HG02981 (cell line): ENCODE measurements around the gene C22orf23.
"Not testable (repeated sequence)": the region's sequence is repeated elsewhere in the genome, so short reads cannot be mapped to it uniquely, and the experiment has no call there.

Experiments
- ATAC-seq: cut with Tn5 transposase; IDR thresholded peaks from one replicate; pipeline ENCODE4 v1.9.1; 2021; ENCODE audit warnings: mild to moderate bottlenecking, moderate library complexity; ENCODE audit not compliant: unreplicated experiment

The C22orf23 gene

GRCh38 chr22:37982938-37983859 is 29.8 kb upstream of the C22orf23 start:
- ATAC-seq: no peak

DNA sequence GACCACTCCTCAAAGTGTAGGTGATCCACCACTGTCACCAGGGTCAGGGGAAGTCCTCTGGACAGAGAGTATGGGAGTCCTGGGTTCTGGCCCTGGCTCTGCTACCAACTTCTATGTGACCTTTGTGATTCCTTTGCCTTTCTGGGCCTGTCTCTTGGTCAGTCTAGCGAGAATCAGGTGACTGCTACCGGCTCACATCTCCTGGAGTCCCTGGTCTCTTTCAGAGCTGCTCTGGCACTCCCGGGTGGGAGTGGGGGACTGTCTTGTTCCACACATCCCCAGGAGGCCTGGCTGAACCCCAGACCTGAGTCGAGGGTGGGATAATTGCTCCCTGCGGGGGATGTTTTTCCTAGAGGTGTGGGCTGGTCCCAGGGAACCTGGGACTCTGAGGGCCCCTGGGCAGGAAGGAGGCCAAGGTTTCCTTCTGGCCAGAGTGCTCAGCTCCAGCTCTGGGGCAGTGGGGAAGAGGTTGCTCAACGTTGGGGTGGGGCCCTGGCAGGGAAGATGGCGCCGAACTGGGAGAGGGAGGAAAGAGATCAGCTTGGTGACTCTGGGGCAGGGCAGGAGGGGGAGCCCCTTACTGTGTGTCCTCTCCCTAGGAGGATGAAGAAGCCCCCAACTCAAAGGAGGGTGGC is 28.9 kb upstream of the C22orf23 start:
- ATAC-seq: no peak

DNA sequence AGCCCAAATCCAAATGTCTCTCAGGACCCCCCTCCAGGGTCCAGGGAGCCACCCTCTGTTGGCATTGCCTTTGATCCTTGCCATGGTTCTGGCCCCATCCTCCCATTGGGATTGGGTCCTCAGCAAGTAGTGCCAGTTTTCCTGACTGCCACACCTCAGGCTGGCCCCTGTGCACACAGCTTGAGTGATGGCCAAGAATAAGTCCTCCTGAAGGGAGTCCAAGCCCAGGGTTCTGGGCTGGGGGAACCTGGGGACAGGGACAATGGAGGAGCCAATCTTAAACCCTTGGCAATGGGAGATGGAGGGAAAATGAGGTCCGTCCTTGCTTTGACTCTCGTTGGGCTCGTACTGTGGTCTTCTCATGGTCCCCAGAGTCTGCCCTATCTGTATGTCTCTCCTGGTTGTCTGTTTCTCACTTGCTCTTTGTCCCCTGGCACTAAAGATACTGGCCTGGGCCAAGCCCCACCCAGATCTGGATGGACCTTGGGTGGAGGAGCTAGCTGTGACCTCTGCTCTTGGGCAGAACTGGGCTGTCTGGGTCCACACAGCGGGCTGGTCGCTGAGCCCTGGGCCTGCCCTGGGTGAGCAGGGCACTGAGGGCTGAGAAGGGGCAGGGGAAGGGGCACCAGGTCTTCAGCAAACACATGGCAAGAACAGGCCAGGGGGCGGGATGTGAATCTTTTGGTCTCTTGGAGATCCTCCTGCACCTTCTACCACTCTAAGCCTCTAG is 28.0 kb upstream of the C22orf23 start:
- ATAC-seq: no peak

DNA sequence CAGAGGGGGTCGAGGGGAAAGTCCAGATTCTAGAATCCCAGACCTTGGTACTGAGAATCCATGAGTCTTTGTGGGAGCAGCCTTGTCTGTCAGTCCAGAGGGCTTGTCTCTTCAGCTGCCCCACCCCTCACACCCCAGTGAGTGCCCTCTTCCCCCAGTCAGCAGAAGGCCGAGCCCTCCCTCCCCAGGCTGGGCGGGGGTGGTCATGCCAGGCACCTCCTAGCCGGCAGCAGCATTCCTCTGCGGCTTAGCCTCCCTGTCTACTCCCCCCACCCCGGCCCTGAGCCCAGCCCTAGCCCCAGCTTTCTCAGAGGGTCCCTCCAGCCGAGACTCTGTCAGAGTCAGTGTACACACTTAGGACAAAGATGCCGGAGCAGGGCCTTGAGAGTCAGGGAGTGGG is 26.4 kb upstream of the C22orf23 start:
- ATAC-seq: no peak

DNA sequence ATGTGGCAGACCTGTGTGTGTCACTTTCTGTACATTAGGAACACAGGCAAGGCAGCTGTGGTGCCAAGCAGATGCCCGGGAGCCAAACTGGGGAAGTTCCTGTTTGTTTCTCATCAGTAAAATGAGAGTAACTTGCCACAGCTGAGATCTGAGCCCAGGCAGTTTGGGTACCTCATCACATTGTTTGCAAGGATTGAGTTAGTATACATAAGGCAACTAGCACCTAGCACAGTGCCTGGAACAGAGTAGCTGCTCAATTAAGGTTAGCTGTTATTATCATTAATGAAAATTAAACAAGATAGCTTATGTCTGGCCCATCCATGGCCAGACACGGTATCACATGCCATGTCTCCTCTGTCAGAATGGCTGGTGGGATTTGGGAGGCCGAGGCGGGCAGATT is 23.1 kb upstream of the C22orf23 start:
- ATAC-seq: no peak

GRCh38 chr22:37976022-37976421 is 22.6 kb upstream of the C22orf23 start:
- ATAC-seq: not testable (repeated sequence)

- no peak for ATAC-seq
These were observed 21.8 kb upstream of the C22orf23 start for GRCh38 chr22:37975153-37975552.

DNA sequence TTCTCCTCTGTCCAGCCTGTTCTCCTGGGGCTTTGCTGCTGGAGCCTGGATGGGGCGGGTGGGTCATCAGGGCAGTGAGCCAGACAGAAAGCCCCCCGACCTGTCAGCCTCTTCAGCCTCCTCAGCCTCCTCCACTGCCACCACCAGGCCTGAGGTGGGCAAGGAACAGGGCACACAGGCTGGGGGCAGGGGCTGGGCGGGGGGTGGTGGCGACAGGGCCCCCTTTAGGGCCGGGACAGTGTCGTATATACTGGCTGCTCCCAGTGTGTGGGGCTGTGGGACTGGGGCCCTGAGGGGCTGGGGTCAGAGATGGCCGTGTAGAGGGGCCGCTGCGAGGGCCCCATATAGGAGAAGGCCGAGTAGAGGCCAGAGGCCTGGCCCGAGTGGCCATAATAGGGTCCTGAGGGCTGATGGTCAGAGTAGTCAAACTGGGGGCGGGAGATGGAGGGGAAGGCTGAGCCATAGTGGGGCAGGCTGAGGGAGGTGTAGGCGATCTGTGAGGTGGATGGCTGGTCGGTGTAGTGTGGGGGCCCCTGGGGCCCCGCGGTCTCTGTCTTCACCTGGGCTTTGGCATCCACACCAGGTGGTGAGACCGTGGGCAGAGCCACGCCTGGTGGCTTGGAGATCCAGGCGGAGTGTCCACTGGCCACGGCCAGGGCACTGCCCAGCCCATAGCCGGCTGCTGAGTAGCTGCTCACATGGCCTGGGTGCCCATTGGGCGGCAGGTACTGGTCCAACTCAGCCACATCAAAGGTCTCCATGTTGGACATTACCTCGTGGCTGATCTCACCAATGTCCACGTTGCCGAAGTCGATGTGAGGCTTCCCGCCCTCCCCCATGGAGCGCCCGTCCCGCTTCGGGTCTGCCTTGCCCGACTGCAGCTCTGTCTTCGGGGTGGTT is 20.1 kb upstream of the C22orf23 start:
- no peak for ATAC-seq

- ATAC-seq: no peak
These were observed 19.1 kb upstream of the C22orf23 start for GRCh38 chr22:37972527-37972926.

DNA sequence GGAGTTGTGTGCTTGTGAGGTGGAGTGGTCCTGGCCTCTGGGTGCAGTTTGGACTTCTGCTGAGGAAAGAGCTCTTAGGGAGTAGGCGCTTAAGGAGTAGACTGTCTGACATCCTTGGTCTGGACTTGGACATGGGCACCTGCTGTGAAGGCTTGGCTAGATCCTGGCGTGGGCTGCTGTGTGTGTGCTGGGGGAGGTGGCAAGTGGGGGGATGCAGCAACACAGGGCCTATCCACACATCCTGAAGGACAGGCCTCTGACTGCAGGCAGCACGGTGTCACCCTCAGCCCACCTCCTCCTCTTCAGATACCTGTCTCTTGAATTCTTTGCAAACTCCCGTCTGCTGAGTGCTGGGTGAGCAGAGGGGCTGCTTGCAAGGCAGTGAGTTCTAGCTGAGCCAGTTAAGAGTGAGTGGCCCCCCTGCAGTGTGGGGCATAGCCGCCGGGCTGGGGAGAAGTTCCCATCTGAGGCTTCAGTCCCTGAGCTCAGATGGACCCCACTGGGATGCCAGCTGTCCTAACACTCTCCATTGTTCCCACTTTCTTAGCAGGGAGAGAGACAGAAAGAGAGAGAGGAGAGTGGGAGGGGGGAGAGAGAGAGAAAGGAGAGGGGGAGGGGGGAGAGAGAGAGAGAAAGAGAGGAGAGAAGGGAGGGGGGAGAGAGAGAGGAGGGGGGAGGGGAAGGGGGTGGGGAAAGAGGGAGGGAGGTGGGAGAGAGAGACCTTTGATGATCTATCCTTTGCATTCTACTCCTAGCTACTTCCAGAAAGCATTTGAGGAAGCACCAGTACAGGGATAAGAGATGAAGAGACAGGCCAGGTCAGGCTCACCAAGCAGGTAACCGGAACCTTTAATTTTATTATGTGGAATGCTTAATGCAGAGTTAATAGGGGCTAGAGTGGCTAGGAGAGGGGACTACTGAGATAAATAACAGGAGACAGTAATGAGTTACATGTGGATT is 18.4 kb upstream of the C22orf23 start:
- ATAC-seq: no peak

DNA sequence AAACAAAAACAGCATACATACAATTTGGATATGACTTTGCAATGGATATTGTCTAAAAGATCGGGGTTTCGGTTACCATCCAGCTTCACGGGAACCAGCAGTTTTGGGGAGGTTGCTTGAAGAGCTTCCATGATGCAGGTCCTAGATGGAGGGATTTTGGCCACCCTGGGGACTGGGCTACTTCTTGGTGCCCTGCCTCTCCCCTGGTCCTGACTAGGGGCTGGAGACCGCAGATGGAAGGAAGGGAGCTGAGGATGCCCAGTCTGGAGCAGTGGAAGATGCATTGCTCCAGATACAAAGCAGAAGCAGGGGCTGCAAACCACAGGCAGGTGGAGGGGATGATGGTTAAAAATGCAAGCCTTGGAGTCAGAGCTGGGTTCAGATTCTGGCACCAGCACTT is 17.5 kb upstream of the C22orf23 start:
- no peak for ATAC-seq

GRCh38 chr22:37968452-37969251 is 15.3 kb upstream of the C22orf23 start:
- no peak for ATAC-seq

GRCh38 chr22:37967637-37968451 is 14.4 kb upstream of the C22orf23 start:
- ATAC-seq: no peak

DNA sequence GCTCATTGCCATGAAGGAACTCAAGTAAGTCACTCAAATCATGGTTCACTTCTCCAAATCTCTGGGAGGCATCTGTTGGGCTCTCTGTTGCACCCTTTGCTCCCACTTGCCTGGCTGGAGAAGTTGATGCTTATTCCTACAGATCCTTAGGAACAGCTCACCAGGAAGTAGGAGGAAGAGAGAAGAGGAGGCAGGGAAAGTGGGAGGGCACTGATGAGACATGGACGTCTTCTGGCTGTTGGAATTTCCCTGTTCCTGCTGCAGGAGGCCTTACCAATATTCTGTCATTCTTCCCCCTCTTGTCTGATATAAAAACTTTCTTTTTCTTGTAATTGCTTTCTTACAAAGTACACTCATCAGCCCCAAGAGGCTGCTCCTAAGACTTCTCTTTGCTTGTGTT is 13.7 kb upstream of the C22orf23 start:
- no peak for ATAC-seq

DNA sequence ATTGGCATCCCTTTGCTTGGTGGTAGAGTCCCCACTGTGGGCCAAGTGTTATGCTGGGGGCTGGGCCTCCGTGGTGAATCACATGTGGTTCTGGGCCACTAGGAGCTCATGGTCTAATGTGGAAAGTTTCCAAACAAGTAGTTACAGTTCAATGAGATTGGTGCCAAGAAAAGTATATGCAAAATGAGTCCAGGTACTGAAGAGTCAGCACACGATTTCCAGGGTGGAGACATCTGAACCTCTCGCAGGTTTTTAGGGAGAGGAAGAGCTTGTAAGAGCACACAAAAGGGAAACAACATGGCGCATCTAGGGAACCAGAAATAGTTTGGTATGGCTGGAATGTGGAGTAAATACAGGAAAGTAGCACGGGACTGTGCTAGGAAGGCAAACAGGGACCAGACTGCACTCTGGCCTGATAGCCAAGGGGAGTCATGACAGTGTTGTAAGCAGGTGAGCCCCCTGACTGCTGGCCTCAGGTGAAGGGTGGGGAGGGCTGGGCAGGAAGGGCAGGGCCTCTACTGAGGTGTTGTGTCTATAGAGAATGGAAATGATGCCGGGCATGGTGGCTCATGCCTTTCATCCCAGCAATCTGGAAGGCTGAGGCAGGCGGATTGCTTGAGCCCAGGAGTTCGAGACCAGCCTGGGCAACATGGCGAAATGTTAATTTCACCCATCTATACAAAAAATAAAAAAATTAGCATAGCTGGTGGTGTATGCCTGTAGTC is 12.7 kb upstream of the C22orf23 start:
- no peak for ATAC-seq

GRCh38 chr22:37961062-37961461 is 7.7 kb upstream of the C22orf23 start:
- no peak for ATAC-seq

DNA sequence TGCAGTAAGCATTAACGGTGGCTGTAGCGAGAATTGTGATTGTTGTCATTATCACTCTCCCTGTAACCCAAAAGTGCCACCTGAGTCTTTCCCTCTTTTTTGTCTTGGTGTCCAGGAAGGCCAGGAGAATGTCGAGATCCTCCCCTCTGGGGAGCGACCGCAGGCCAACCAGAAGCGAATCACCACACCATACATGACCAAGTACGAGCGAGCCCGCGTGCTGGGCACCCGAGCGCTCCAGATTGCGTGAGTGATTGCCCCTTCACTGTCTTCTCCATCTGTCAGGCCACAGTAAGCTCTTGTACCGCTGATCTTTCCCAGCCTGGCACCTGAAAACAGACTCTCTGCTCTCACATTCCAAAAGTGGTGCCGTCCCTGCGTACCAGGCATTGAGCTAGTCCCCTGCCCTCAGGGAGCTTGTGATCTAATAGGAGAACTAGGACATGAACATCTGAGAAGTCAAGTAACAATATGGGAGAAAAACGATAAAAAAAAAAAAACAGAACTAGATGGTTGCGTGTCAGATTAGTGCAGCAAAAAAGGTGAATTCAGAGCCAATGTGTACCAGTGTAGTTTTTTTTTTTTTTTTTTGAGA is 5.9 kb upstream of the C22orf23 start:
- ATAC-seq: no peak
